Measurements from ENCODE around the gene PPP1R9B.

PPP1R9B gene

DNA sequence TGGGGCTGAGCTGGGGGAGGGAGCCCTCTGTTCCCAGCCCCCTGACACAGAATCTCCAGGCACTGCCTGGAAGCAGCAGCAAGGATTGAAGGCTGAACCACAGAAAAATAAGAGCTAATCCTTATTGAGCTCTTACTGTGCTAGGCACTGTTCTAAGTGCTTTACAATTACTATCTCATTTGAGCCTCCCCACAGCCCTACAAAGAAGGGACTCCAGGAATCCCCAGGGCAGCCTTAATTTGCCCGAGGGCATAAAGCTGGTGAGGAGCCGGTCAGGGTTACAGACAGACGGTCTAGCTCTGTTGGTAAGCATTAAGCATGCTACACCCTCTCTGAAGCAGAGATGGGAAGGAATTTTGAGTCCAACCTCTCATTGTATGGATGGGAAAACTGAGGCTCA, 27.5 kb downstream of the PPP1R9B start:
- DNase-seq (ENCODE audit: low read depth), result no peak
- H3K4me3 ChIP-seq (ENCODE audit: low read depth, low read length), result no peak overlapping the region
- TF ChIP-seq, protein P1, sequence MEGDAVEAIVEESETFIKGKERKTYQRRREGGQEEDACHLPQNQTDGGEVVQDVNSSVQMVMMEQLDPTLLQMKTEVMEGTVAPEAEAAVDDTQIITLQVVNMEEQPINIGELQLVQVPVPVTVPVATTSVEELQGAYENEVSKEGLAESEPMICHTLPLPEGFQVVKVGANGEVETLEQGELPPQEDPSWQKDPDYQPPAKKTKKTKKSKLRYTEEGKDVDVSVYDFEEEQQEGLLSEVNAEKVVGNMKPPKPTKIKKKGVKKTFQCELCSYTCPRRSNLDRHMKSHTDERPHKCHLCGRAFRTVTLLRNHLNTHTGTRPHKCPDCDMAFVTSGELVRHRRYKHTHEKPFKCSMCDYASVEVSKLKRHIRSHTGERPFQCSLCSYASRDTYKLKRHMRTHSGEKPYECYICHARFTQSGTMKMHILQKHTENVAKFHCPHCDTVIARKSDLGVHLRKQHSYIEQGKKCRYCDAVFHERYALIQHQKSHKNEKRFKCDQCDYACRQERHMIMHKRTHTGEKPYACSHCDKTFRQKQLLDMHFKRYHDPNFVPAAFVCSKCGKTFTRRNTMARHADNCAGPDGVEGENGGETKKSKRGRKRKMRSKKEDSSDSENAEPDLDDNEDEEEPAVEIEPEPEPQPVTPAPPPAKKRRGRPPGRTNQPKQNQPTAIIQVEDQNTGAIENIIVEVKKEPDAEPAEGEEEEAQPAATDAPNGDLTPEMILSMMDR (IDR thresholded peaks at IDR 0.05; ENCODE audit: insufficient read depth, low read depth, low read length, missing control alignments), result no peak

DNA sequence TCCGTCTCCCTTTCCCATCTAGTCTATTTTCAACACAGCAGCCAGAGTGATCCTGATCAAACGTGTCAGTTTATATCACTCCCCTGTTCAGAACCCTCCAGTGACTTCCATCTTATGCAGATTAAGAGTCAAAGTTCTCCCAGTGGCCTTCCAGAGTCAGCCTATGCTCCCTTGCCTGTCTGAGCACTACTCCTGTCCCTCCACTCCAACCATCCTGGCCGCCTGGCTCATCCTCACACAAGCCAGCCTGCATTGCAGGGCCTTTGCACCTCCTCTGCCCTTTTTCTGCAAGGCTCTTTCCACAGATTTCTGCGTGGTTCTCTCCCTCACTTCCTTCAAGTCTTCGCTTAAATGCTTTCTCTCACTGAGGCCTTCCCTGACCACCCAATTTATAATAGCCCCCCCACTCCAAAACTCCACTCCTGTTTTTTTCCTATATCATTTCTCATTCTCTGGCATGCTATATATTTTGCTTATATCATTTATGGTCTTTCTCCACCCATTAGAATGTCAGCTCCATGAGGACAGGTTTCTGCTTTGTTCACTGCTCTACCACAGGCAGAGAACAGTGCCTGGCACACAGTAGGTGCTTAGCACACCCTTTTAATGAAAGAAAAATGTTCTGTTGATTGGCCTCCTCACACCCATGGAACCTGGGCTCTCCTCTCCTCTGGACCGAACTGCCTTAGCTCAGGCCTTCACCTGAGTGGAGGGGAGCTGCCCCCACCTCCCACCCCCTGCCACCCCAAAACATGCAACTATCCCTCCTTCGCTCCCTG, 29.8 kb downstream of the PPP1R9B start:
- no peak for DNase-seq (ENCODE audit: low read depth)
- TF ChIP-seq, protein P1 (IDR thresholded peaks at IDR 0.05; ENCODE audit: insufficient read depth, low read depth, low read length, missing control alignments), result no peak
- H3K4me3 ChIP-seq (ENCODE audit: low read depth, low read length), result no peak overlapping the region

DNA sequence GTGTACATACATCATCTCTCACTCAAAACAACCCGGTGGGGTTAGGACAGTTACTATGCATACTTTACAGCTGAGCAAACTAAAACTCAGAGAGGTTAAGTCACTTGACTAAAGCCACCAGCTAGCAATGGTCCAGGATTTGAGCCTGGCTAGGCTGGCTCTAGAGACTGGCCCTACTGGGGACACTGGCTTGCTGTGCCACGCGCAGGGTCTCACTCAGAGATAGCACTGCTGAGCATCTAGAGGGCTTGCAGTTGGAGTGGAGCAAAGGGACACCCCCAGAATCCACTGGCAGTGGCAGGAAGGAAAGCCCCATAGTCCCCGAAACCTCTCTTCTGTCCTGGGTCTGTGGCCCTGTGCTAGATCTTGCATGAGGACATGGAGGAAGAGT, 31.7 kb downstream of the PPP1R9B start:
- DNase-seq (ENCODE audit: low read depth), result no peak
- TF ChIP-seq, protein P1 (IDR thresholded peaks at IDR 0.05; ENCODE audit: insufficient read depth, low read depth, low read length, missing control alignments), result no peak
- H3K4me3 ChIP-seq (ENCODE audit: low read depth, low read length), result no peak overlapping the region

DNA sequence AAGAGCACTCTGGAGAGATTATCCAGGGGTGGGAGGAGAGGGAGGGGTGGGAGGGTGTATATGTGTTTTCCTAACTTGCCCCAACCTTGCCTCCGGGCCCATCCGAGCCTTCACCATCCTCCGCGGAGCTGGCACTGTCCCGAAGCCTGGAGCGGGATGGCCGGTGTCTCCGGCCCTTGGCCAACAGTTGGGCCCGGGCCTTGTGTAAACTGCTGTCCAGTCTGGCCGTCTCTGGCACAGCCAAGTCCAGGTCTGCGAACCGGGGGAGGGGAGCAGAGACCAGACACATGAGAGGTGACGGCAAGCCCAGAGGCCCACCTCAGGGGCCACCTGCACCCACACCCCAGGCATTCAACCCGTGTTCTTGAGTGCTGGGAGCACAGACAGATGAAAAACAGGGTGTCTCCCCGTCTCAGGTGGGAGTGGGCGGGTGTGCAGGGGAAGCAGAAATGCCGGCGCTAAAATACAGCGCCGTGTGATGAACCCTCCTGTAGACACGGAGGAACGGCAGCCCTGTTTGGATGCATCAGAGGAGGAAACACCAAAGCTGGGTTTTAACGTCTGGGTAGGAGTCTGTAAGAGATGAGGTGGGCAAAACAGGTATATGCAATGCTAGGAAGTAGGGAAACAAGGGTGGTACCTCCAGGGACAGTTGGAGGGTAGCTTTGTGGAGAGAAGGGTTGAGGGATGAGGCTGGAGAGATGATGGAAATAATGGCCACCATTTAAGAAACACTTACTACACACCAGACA, 32.2 kb downstream of the PPP1R9B start:
- no peak overlapping the region for H3K4me3 ChIP-seq (ENCODE audit: low read depth, low read length)
- no peak for DNase-seq (ENCODE audit: low read depth)
- TF ChIP-seq, protein P1 (IDR thresholded peaks at IDR 0.05; ENCODE audit: insufficient read depth, low read depth, low read length, missing control alignments), result no peak

DNA sequence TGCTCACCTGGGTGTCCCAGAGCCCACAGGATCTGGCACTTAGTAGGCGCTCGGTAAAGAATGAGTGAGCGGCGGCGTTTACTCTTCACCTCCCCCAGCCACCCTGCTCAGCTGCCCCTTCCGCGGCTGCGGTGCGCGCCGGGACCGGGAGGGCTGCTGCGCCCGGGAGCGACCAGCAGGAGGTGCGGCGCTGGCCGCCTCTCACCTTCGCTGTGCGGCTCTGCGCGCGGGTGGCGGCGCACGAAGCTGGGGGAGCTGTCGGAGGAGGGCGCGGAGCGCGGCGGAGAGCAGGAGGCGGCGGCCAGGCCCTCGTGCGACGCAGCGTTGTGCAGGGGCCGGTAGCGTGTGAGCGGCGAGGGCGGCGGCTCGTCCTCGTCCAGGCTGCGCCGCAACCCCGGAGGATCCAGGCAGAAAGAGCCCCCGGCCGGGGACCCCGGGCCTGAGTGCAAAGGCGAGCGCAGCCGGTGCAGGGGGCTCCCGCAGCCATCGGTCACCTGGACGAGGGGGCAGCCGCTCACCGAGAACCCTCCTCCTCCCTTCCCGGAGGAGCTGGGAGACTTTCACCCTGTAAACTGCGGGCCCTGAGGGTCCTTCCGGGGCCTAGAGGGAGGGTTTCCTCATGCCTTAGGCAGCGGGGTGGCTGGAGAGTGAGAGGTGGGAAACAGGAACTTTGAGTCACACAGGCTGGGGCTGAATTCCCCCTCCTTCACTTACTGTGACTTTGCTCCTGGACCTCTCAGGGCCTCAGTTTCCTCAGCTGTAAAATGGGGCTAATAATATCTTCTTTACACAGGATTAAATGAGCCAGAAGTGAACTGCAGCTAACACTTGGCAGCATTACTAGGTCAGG, 33.0 kb downstream of the PPP1R9B start:
- peak; percentile 66 for DNase-seq (ENCODE audit: low read depth)
- H3K4me3 ChIP-seq (ENCODE audit: low read depth, low read length), result no peak overlapping the region
- TF ChIP-seq, protein P1 (IDR thresholded peaks at IDR 0.05; ENCODE audit: insufficient read depth, low read depth, low read length, missing control alignments), result peak; percentile 50

DNA sequence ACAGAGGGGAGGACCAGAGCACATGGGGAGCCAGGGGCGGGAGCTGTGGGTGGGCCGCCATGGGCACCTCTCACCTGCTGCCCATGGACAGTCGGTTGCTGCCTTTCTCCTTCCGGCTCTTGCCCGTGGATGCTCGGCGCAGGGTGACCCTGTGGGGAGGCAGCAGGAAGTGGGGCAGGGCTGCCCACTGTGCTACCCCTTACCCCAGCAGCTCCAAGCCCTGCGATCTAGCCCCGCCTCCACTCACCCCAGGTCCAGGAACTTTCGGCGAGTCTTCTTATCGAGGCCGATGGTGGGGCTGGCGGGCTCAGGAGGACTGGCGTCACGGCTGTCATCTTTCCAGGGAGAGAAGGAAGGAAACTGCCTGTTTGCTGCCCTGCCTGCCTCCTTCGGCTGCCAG, 34.7 kb downstream of the PPP1R9B start:
- H3K4me3 ChIP-seq (ENCODE audit: low read depth, low read length), result no peak overlapping the region
- no peak for DNase-seq (ENCODE audit: low read depth)
- TF ChIP-seq, protein P1 (IDR thresholded peaks at IDR 0.05; ENCODE audit: insufficient read depth, low read depth, low read length, missing control alignments), result no peak

Data from GM12865 (cell line).